ENCODE measurements around the gene ANKS1B. TPM values are rescaled to one million over a fixed set of nuclear protein-coding genes. Genes with fewer than 3 reads are reported as not detected.

The ANKS1B gene
- total RNA-seq, 1 donor from 2014 or later = 2.4 TPM

DNA sequence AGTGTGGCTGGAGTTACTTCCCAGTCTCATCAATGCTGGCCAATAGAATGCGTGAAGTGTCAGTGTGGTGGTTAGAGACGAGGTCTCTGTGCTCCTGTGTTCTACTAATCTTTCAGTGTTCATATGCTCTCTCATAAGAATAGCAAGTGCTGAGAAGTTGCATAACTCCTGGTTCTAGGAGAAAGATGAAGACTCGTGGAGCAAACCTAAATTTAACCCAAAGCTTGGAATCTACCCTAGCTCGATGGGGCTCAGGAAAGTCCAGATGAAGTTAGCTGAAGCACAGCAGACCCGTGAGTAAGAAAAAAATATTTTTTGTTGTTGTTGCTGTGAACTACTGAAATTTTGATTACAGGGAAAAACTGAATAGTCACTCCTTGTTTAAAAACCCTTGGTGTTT lies 927.1 kb downstream of the ANKS1B start:
- no peaks in the 10 kb centered on the region for H3K9me3 ChIP-seq (ENCODE audit: insufficient read depth, low read depth, low read length)
- H3K9ac ChIP-seq (ENCODE audit: low read length) = no peak overlapping the region
- H2AFZ ChIP-seq (ENCODE audit: low read depth, low read length) = no peak overlapping the region
- no peak for TF ChIP-seq EZH2 (IDR thresholded peaks at IDR 0.05; ENCODE audit: insufficient read depth, low read length)
- TF ChIP-seq, protein P1, sequence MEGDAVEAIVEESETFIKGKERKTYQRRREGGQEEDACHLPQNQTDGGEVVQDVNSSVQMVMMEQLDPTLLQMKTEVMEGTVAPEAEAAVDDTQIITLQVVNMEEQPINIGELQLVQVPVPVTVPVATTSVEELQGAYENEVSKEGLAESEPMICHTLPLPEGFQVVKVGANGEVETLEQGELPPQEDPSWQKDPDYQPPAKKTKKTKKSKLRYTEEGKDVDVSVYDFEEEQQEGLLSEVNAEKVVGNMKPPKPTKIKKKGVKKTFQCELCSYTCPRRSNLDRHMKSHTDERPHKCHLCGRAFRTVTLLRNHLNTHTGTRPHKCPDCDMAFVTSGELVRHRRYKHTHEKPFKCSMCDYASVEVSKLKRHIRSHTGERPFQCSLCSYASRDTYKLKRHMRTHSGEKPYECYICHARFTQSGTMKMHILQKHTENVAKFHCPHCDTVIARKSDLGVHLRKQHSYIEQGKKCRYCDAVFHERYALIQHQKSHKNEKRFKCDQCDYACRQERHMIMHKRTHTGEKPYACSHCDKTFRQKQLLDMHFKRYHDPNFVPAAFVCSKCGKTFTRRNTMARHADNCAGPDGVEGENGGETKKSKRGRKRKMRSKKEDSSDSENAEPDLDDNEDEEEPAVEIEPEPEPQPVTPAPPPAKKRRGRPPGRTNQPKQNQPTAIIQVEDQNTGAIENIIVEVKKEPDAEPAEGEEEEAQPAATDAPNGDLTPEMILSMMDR (IDR thresholded peaks at IDR 0.05; ENCODE audit: insufficient read depth, low read depth, low read length) = no peak
- peaks cover 8% of the 10 kb centered on the region for H3K4me1 Mint-ChIP-seq (ENCODE audit: low read depth, unreplicated experiment)
- H3K4me3 Mint-ChIP-seq (ENCODE audit: unreplicated experiment) = no peak overlapping the region
- H3K9me3 Mint-ChIP-seq (ENCODE audit: unreplicated experiment) = no peaks in the 10 kb centered on the region
- no peaks in the 10 kb centered on the region for H3K79me2 ChIP-seq (ENCODE audit: insufficient read depth, low read length)
- peaks cover 4% of the 10 kb centered on the region for H3K4me1 ChIP-seq (ENCODE audit: insufficient read depth, low read length)
- H3K27ac Mint-ChIP-seq (ENCODE audit: unreplicated experiment) = no peak overlapping the region
- peaks cover 4% of the 10 kb centered on the region for H3K27me3 Mint-ChIP-seq (ENCODE audit: low read depth, unreplicated experiment)
- no peaks in the 10 kb centered on the region for H3K36me3 ChIP-seq (ENCODE audit: insufficient read depth, low read length)
- DNase-seq (ENCODE audit: low read depth) = no peak
- no peak for FAIRE-seq
- H3K36me3 Mint-ChIP-seq (ENCODE audit: low read depth, unreplicated experiment) = no peaks in the 10 kb centered on the region
- H3K27ac ChIP-seq (ENCODE audit: low read depth, low read length) = no peak overlapping the region
- no peak overlapping the region for H3K4me2 ChIP-seq (ENCODE audit: low read length)
- no peak overlapping the region for H3K4me3 ChIP-seq (ENCODE audit: insufficient read depth, low read depth, low read length)
- H4K20me1 ChIP-seq (ENCODE audit: insufficient read depth, low read length) = no peaks in the 10 kb centered on the region
- no peaks in the 10 kb centered on the region for H3K27me3 ChIP-seq (ENCODE audit: insufficient read depth, low read length)

DNA sequence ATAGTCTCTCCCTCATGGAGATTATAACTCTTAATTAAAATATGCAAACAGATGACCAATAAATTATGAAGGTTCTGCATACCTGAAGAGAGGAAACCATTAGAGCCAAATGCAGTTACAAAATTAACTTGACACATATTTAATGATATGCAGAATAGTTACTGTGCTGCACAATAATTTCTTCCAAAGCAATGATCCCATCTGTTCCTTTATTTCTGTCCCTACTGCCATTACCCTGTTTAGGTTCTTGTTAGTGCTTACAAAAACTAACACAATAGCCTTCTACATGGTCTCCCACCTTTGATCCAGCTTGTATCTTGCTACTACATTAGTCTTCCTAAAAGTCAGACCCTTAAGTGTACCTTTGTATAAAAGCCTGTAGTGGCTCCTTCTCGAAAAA lies 928.5 kb downstream of the ANKS1B start:
- Mint-ChIP-seq H3K4me1 (ENCODE audit: low read depth, unreplicated experiment) (peaks cover 8% of the 10 kb centered on the region), H3K27ac (ENCODE audit: unreplicated experiment) (no peak overlapping the region), H3K9me3 (ENCODE audit: unreplicated experiment) (no peaks in the 10 kb centered on the region), H3K27me3 (ENCODE audit: low read depth, unreplicated experiment) (no peaks in the 10 kb centered on the region), H3K4me3 (ENCODE audit: unreplicated experiment) (no peak overlapping the region), H3K36me3 (ENCODE audit: low read depth, unreplicated experiment) (no peaks in the 10 kb centered on the region)
- Histone ChIP-seq H3K4me3 (ENCODE audit: insufficient read depth, low read depth, low read length) (no peak overlapping the region), H3K79me2 (ENCODE audit: insufficient read depth, low read length) (no peaks in the 10 kb centered on the region), H3K9ac (ENCODE audit: low read length) (no peak overlapping the region), H3K27ac (ENCODE audit: low read depth, low read length) (no peak overlapping the region), H3K9me3 (ENCODE audit: insufficient read depth, low read depth, low read length) (no peaks in the 10 kb centered on the region), H4K20me1 (ENCODE audit: insufficient read depth, low read length) (no peaks in the 10 kb centered on the region), H3K4me2 (ENCODE audit: low read length) (no peak overlapping the region), H3K36me3 (ENCODE audit: insufficient read depth, low read length) (no peaks in the 10 kb centered on the region), H2AFZ (ENCODE audit: low read depth, low read length) (no peak overlapping the region), H3K4me1 (ENCODE audit: insufficient read depth, low read length) (peaks cover 4% of the 10 kb centered on the region), H3K27me3 (ENCODE audit: insufficient read depth, low read length) (no peaks in the 10 kb centered on the region)
- TF ChIP-seq, protein P1 (IDR thresholded peaks at IDR 0.05; ENCODE audit: insufficient read depth, low read depth, low read length) = no peak
- TF ChIP-seq EZH2 (IDR thresholded peaks at IDR 0.05; ENCODE audit: insufficient read depth, low read length) = no peak
- no peak for DNase-seq (ENCODE audit: low read depth)
- FAIRE-seq = no peak

DNA sequence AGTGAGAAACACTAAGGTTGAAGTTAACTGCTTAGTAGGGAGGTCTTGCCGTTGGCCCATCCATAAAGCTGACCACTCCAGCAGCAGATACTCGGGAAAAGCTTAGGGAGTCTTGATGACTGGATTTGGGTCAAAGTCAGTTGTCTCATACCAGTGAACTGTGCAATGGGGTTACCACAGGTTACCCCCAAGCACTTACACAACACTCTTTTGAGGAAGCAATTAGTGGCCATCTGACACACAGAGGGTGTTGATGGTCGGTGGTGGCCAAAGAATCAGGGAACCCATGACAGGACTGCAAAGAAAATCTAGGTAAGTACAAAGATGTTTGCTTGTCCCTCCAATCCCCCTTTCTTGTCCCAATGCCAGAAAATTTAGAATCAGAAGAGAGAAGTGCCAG lies 929.4 kb downstream of the ANKS1B start:
- Histone ChIP-seq H3K79me2 (ENCODE audit: insufficient read depth, low read length) (no peaks in the 10 kb centered on the region), H3K36me3 (ENCODE audit: insufficient read depth, low read length) (no peaks in the 10 kb centered on the region), H3K27me3 (ENCODE audit: insufficient read depth, low read length) (no peaks in the 10 kb centered on the region), H3K9ac (ENCODE audit: low read length) (no peak overlapping the region), H2AFZ (ENCODE audit: low read depth, low read length) (no peak overlapping the region), H4K20me1 (ENCODE audit: insufficient read depth, low read length) (no peaks in the 10 kb centered on the region), H3K4me1 (ENCODE audit: insufficient read depth, low read length) (peaks cover 4% of the 10 kb centered on the region), H3K9me3 (ENCODE audit: insufficient read depth, low read depth, low read length) (no peaks in the 10 kb centered on the region), H3K4me2 (ENCODE audit: low read length) (no peak overlapping the region), H3K27ac (ENCODE audit: low read depth, low read length) (no peak overlapping the region), H3K4me3 (ENCODE audit: insufficient read depth, low read depth, low read length) (no peak overlapping the region)
- FAIRE-seq (no peak), DNase-seq (ENCODE audit: low read depth) (no peak)
- TF ChIP-seq, protein P1 (IDR thresholded peaks at IDR 0.05; ENCODE audit: insufficient read depth, low read depth, low read length) = no peak
- TF ChIP-seq EZH2 (IDR thresholded peaks at IDR 0.05; ENCODE audit: insufficient read depth, low read length) = no peak
- Mint-ChIP-seq H3K9me3 (ENCODE audit: unreplicated experiment) (no peaks in the 10 kb centered on the region), H3K4me1 (ENCODE audit: low read depth, unreplicated experiment) (peaks cover 8% of the 10 kb centered on the region), H3K4me3 (ENCODE audit: unreplicated experiment) (no peak overlapping the region), H3K27me3 (ENCODE audit: low read depth, unreplicated experiment) (no peaks in the 10 kb centered on the region), H3K36me3 (ENCODE audit: low read depth, unreplicated experiment) (no peaks in the 10 kb centered on the region), H3K27ac (ENCODE audit: unreplicated experiment) (no peak overlapping the region)
